ENCODE results near the gene CDC20B.
"Not testable (repeated sequence)": the region's sequence is repeated elsewhere in the genome, so short reads cannot be mapped to it uniquely, and the experiment has no call there.

The CDC20B gene

DNA sequence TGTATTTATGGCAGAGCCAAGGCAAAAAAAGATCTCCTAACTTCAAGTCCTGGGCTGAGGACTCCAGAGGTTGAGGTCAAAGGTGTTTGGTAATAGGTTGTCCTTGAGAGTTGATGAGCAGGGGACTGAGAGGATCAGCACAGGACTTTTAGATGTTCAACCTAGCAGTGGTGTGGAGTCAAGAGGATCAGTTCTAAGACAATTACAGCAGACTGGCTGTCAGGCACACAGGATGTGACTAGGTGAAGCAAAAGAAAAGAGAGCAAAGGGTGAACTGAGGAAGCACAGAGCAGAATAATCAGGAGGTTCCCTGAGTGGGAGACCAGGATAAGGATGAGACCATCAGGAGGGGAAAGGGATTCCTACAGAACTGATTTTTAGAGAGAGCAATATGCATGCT, 59.6 kb downstream of the CDC20B start:
- H3K36me3 ChIP-seq (ENCODE audit: insufficient read depth, insufficient read length, low read length) = no peaks in the 10 kb centered on the region
- no peak overlapping the region for H3K9ac ChIP-seq (ENCODE audit: insufficient read length, low read depth)

DNA sequence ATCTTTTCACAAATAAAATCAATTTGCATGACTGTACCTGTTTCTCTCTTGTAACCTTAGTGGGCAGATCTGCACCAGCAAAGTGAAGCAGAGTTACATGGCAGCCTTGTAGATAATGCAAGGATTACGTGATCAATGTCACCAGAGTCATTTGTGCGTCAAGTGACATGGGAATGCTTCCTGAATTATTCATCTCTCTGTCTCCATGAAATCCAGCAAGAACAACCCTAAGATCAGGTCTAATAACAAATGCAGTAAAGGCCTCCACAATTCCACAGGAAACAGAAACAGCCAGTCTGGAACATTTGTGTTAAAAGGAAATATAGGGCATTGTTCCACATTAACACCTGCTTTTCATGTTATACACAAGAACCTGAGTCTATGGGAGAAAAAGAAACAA, 62.8 kb downstream of the CDC20B start:
- DNase-seq (ENCODE audit: low read depth, low spot score) = no peak
- H3K4me3 ChIP-seq (ENCODE audit: insufficient read length, low read depth) = no peak overlapping the region
- no peak overlapping the region for H3K9ac ChIP-seq (ENCODE audit: insufficient read length, low read depth)
- no peaks in the 10 kb centered on the region for H3K9me3 ChIP-seq (ENCODE audit: insufficient read depth, low read length)
- H3K27me3 ChIP-seq (ENCODE audit: insufficient read depth, insufficient read length) = no peaks in the 10 kb centered on the region
- TF ChIP-seq SUZ12 (IDR thresholded peaks at IDR 0.05; ENCODE audit: extremely low read depth, insufficient read depth, insufficient read length) (no peak), ZNF274 (IDR thresholded peaks at IDR 0.05; ENCODE audit: low read depth, low read length) (no peak), YY1 (IDR thresholded peaks at IDR 0.05; ENCODE audit: insufficient read depth, insufficient read length) (no peak)
- H3K36me3 ChIP-seq (ENCODE audit: insufficient read depth, insufficient read length, low read length) = no peaks in the 10 kb centered on the region
- H3K4me1 ChIP-seq (ENCODE audit: insufficient read depth, insufficient read length) = no peaks in the 10 kb centered on the region

More for the DNA sequence above, 59.6 kb downstream of the CDC20B start:
- DNase-seq (ENCODE audit: low read depth, low spot score) = no peak
- TF ChIP-seq ZNF274 (IDR thresholded peaks at IDR 0.05; ENCODE audit: low read depth, low read length) (no peak), YY1 (IDR thresholded peaks at IDR 0.05; ENCODE audit: insufficient read depth, insufficient read length) (no peak)
- Histone ChIP-seq H3K4me3 (ENCODE audit: insufficient read length, low read depth) (no peak overlapping the region), H3K9me3 (ENCODE audit: insufficient read depth, low read length) (no peaks in the 10 kb centered on the region), H3K4me1 (ENCODE audit: insufficient read depth, insufficient read length) (no peaks in the 10 kb centered on the region), H3K27me3 (ENCODE audit: insufficient read depth, insufficient read length) (no peaks in the 10 kb centered on the region)

DNA sequence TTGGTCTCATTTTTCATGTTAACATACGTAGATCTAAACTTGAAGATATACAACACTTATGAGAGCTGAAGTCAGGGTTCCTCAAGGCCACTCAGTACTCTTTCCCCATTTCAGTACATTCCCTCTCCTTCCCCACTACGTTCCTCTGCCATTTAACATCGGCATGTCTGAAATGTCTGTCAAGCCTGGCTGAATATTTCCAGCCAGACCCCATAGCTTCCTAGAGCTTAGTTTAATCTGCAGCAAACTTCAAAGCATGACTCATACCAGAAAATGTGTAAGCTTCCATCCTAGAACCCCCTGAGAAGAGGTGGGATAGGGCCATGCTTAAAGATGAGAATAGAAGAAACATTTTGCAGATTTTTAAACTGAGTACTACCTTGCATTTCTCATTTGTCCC, 64.3 kb downstream of the CDC20B start:
- H3K9ac ChIP-seq (ENCODE audit: insufficient read length, low read depth) = no peak overlapping the region
- no peaks in the 10 kb centered on the region for H3K4me1 ChIP-seq (ENCODE audit: insufficient read depth, insufficient read length)
- no peaks in the 10 kb centered on the region for H3K9me3 ChIP-seq (ENCODE audit: insufficient read depth, low read length)
- H3K27me3 ChIP-seq (ENCODE audit: insufficient read depth, insufficient read length) = no peaks in the 10 kb centered on the region
- H3K36me3 ChIP-seq (ENCODE audit: insufficient read depth, insufficient read length, low read length) = no peaks in the 10 kb centered on the region
- H3K4me3 ChIP-seq (ENCODE audit: insufficient read length, low read depth) = no peak overlapping the region
- no peak for TF ChIP-seq ZNF274 (IDR thresholded peaks at IDR 0.05; ENCODE audit: low read depth, low read length)
- TF ChIP-seq YY1 (IDR thresholded peaks at IDR 0.05; ENCODE audit: insufficient read depth, insufficient read length) = no peak
- TF ChIP-seq SUZ12 (IDR thresholded peaks at IDR 0.05; ENCODE audit: extremely low read depth, insufficient read depth, insufficient read length) = no peak
- no peak for DNase-seq (ENCODE audit: low read depth, low spot score)

DNA sequence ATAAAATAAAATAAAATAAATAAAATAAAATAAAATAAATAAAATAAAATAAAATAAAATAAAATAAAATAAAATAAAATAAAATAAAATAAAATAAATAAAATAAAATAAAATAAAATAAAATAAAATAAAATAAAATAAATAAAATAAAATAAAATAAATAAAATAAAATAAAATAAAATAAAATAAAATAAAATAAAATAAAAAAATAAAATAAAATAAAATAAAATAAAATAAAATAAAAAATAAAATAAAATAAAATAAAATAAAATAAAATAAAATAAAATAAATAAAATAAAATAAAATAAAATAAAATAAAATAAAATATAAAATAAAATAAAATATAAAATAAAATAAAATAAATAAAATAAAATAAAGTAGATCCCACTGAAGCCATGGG, 67.0 kb downstream of the CDC20B start:
- H3K27me3 ChIP-seq (ENCODE audit: insufficient read depth, insufficient read length); DNase-seq (ENCODE audit: low read depth, low spot score); H3K36me3 ChIP-seq (ENCODE audit: insufficient read depth, insufficient read length, low read length); H3K4me3 ChIP-seq (ENCODE audit: insufficient read length, low read depth); H3K9me3 ChIP-seq (ENCODE audit: insufficient read depth, low read length); H3K9ac ChIP-seq (ENCODE audit: insufficient read length, low read depth); H3K4me1 ChIP-seq (ENCODE audit: insufficient read depth, insufficient read length): not testable (repeated sequence)

DNA sequence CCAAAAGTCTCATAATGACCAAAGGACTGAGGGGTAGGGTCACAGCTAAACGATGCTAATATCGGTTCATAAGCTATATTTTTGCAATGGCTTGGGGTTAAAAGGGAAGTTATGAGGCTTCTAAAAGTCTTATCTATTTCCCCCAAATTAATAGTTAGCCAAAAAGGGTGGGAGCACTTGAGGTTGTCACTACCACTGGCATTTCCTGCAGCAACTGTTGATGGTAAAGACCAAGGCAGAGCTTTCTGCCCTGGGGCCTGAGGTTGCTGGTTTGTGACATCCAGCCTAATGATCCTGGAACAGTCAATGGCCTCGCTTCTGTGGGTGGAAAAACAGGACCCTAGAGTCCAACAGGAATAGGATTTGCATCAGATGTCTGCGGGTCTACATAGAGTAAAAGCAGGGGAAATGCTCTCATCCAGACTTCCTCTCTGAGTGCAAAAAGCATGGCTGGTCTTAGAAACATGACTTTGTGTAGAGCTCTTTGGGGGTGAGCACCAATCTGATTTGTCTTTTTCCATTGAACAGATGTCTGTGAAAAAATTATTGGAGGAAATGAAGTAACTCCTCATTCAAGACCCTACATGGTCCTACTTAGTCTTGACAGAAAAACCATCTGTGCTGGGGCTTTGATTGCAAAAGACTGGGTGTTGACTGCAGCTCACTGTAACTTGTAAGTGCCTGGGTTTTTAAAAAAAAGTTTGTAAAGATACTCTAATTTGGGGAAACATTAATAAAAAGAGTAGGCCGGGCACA, 67.9 kb downstream of the CDC20B start:
- Histone ChIP-seq H3K4me3 (ENCODE audit: insufficient read length, low read depth) (no peak overlapping the region), H3K36me3 (ENCODE audit: insufficient read depth, insufficient read length, low read length) (no peaks in the 10 kb centered on the region), H3K9me3 (ENCODE audit: insufficient read depth, low read length) (no peaks in the 10 kb centered on the region), H3K9ac (ENCODE audit: insufficient read length, low read depth) (no peak overlapping the region), H3K4me1 (ENCODE audit: insufficient read depth, insufficient read length) (no peaks in the 10 kb centered on the region), H3K27me3 (ENCODE audit: insufficient read depth, insufficient read length) (no peaks in the 10 kb centered on the region)
- TF ChIP-seq SUZ12 (IDR thresholded peaks at IDR 0.05; ENCODE audit: extremely low read depth, insufficient read depth, insufficient read length) (no peak), YY1 (IDR thresholded peaks at IDR 0.05; ENCODE audit: insufficient read depth, insufficient read length) (no peak), ZNF274 (IDR thresholded peaks at IDR 0.05; ENCODE audit: low read depth, low read length) (no peak)
- no peak for DNase-seq (ENCODE audit: low read depth, low spot score)

DNA sequence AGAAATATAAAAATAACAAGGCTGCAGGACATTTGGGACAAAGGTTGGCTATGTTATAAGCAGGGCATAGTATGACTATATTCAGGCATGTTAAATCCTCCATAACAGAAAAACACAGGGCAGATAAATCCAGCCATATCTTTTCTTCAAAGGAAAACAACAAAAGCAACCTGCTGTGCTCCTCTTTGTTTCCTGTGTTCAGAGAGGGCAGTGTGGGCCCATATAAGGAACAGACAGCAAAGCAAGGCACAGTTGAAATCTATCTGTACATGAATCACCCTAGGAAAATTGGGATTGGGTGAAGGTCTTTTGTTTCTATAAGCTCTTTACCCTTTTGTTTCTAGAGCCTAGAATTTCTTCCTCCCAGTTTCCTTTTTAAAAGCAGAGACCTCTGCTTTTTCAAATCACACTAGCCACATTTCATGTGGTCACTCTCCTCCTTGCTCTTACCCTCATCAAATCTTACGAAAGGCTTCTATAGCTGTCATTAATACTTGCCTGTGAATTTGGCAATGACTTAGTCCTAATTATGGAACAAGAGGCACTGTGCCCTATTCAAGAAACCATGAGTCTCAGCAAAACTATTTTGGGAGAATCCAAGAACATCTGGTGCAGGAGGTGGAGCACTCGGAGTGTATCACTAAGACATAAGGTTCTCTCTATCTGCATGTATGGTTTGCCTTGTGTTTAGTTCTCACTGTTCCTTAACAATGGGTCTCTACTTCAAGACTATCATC, 68.8 kb downstream of the CDC20B start:
- Histone ChIP-seq H3K9ac (ENCODE audit: insufficient read length, low read depth) (no peak overlapping the region), H3K27me3 (ENCODE audit: insufficient read depth, insufficient read length) (no peaks in the 10 kb centered on the region), H3K9me3 (ENCODE audit: insufficient read depth, low read length) (no peaks in the 10 kb centered on the region), H3K4me3 (ENCODE audit: insufficient read length, low read depth) (no peak overlapping the region), H3K36me3 (ENCODE audit: insufficient read depth, insufficient read length, low read length) (no peaks in the 10 kb centered on the region), H3K4me1 (ENCODE audit: insufficient read depth, insufficient read length) (no peaks in the 10 kb centered on the region)
- no peak for DNase-seq (ENCODE audit: low read depth, low spot score)
- TF ChIP-seq SUZ12 (IDR thresholded peaks at IDR 0.05; ENCODE audit: extremely low read depth, insufficient read depth, insufficient read length) = no peak
- no peak for TF ChIP-seq YY1 (IDR thresholded peaks at IDR 0.05; ENCODE audit: insufficient read depth, insufficient read length)
- no peak for TF ChIP-seq ZNF274 (IDR thresholded peaks at IDR 0.05; ENCODE audit: low read depth, low read length)

DNA sequence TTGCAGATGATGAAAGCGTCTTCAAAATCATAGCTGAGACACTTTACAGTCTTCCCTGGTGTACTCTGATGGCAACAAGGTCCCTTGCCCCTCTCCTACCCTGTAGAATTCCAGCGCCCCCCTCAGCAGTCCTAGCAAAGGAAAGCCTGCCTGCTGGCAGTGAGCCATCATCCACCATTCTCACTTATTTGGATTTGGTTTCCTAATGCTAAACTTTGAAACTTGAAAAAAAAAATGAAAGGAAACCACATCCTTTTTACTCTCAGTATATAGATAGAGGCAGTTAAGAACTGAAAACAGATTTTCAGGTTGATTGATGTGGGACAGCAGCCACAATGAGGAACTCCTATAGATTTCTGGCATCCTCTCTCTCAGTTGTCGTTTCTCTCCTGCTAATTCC, 70.6 kb downstream of the CDC20B start, which contains the start of gene GZMA:
TSS of gene GZMA (plus strand) at position 299 of the 400 bp plus-strand sequence. CDS start at position 336, 37 bp downstream.
- H3K27me3 ChIP-seq (ENCODE audit: insufficient read depth, insufficient read length) = no peaks in the 10 kb centered on the region
- no peak for TF ChIP-seq YY1 (IDR thresholded peaks at IDR 0.05; ENCODE audit: insufficient read depth, insufficient read length)
- TF ChIP-seq ZNF274 (IDR thresholded peaks at IDR 0.05; ENCODE audit: low read depth, low read length) = no peak
- H3K9ac ChIP-seq (ENCODE audit: insufficient read length, low read depth) = no peak within 1 kb of the TSS
- no peak for DNase-seq (ENCODE audit: low read depth, low spot score)
- H3K4me3 ChIP-seq (ENCODE audit: insufficient read length, low read depth) = no peak within 1 kb of the TSS
- no peaks in the 10 kb centered on the region for H3K4me1 ChIP-seq (ENCODE audit: insufficient read depth, insufficient read length)
- no peaks in the 10 kb centered on the region for H3K36me3 ChIP-seq (ENCODE audit: insufficient read depth, insufficient read length, low read length)
- H3K9me3 ChIP-seq (ENCODE audit: insufficient read depth, low read length) = no peaks in the 10 kb centered on the region
